ENCODE results near the gene STK10.

- TF ChIP-seq RAD21 (CRISPR knock-in tag; conservative IDR thresholded peaks at IDR 0.05 in 1 of 2, IDR thresholded peaks at IDR 0.05 in 1 of 2) (no peak), ZNF586 (CRISPR knock-in tag; conservative IDR thresholded peaks at IDR 0.05) (no peak), CTCFL (IDR thresholded peaks at IDR 0.05; ENCODE audit: borderline replicate concordance, insufficient read depth, low read depth, low read length, poor library complexity, severe bottlenecking) (no peak), TEAD1 (CRISPR knock-in tag; IDR thresholded peaks at IDR 0.05) (no peak), KDM5B (IDR thresholded peaks at IDR 0.05; ENCODE audit: insufficient replicate concordance, low read depth, low read length) (no peak), RB1 (IDR thresholded peaks at IDR 0.05; ENCODE audit: low read depth) (no peak), CTCF (IDR thresholded peaks at IDR 0.05 in 2 of 3, conservative IDR thresholded peaks at IDR 0.05 in 1 of 3; ENCODE audit: insufficient read depth in 2 of 3, low read depth in 1 of 3, low read length in 3 of 3) (no peak), EHMT2 (IDR thresholded peaks at IDR 0.05) (no peak), TCF7 (IDR thresholded peaks at IDR 0.05; ENCODE audit: borderline replicate concordance) (no peak), E2F5 (CRISPR knock-in tag; IDR thresholded peaks at IDR 0.05) (no peak), POLR2A (conservative IDR thresholded peaks at IDR 0.05) (no peak), ZNF24 (IDR thresholded peaks at IDR 0.05) (no peak), BRF1 (IDR thresholded peaks at IDR 0.05; ENCODE audit: borderline replicate concordance, extremely low read depth, insufficient read length) (no peak)
Measured at GRCh38 chr5:172188893-172189692, 1.1 kb upstream of the STK10 start.
